Activated CD8-positive, alpha-beta T cell treated with anti-CD3 and anti-CD28 coated beads, Interleukin-2, amount 10 ng/mL, durations not matched to agents 7 days and 5 days (primary cell): ENCODE measurements around the gene BBIP1. TPM values are rescaled to one million over a fixed set of nuclear protein-coding genes. Genes with fewer than 3 reads are reported as not detected.
"Not testable (repeated sequence)": the region's sequence is repeated elsewhere in the genome, so short reads cannot be mapped to it uniquely, and the experiment has no call there.

Experiments used
- ATAC-seq: fragments of 150-1000 bp; cut with Tn5 transposase; one replicate; pipeline ENCODE4 v1.10.0; 2021; ENCODE audit warnings: moderate library complexity
- CTCF ChIA-PET: fragments of 350-600 bp; sonication (Branson Sonifier 250); formaldehyde crosslinking; loops from one replicate; lab custom pipeline; 2021; ENCODE audit warnings: antibody characterized with exemption; lab: Charles Lee
- POLR2A ChIA-PET: fragments of 350-600 bp; sonication (Branson Sonifier 250); formaldehyde crosslinking; loops from one replicate; lab custom pipeline; 2021; ENCODE audit warnings: antibody characterized with exemption; lab: Charles Lee
- DNase-seq: peaks from one replicate; pipeline ENCODE4 v3.0.0-alpha.2; 2020
- H3K27ac Mint-ChIP-seq: one replicate; pipeline ENCODE4 v1.8.0; 2021; ENCODE audit warnings: mild to moderate bottlenecking, mixed read lengths
- H3K27me3 Mint-ChIP-seq: one replicate; pipeline ENCODE4 v1.8.0; 2021; ENCODE audit warnings: low read depth, mixed read lengths
- H3K36me3 Mint-ChIP-seq: one replicate; pipeline ENCODE4 v1.8.0; 2021; ENCODE audit warnings: low read depth, mixed read lengths
- H3K4me1 Mint-ChIP-seq: one replicate; pipeline ENCODE4 v1.8.0; 2021; ENCODE audit warnings: low read depth, mixed read lengths
- H3K4me3 Mint-ChIP-seq: one replicate; pipeline ENCODE4 v1.8.0; 2021; ENCODE audit warnings: mild to moderate bottlenecking, mixed read lengths
- H3K9me3 Mint-ChIP-seq: one replicate; pipeline ENCODE4 v1.8.0; 2022; ENCODE audit warnings: mixed read lengths; ENCODE audit not compliant: insufficient read depth
- total RNA-seq, 2 experiments: library from RNA; stranded (reverse); gene quantifications; one replicate each; pipeline ENCODE4 v1.2.3, GENCODE V29; 2021

Gene BBIP1
- total RNA-seq, 2 experiments from 2014 or later = 20.7 to 21.1 TPM

DNA sequence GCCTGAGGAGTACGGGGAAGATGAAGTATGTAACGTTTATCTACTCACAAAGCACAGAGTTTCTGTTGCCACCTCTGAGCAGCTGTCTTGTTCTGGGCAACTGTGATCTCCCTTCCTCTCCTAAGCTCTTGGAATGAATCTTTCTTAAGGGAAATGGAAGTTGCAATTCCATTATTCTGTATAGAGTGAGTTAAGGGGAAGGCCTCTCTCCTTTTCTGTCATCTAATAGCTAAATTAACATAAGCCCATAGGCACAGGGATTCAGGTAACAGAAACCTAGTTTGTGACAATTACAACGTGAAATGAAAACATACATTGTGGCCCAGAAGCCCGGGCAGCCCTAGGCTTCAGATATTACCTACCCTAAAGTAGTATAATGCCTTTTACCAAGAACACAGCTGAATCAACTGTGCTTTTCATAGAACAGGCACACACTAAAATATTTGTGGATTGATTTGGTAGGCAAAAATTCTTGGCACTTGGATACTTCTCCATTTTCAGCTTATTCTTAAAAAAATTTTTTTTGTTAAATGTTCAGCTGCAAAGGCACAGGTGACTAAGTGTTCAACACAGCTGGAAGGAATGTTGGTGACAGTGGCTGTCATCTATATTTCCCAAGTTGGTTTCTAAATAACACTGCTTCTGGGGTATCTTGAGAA, 51.0 kb downstream of the BBIP1 start:
- H3K9me3 Mint-ChIP-seq = no peaks in the 10 kb centered on the region
- H3K27ac Mint-ChIP-seq = peak overlapping the region; percentile 96
- POLR2A ChIA-PET = interaction anchor here (1.1 to 3.9 kb wide), 4 partner anchors 16 to 94 kb away, joined by 3 to 13 read pairs (median 4); no protein-coding TSS in a partner anchor
- ATAC-seq = no peak
- no peaks in the 10 kb centered on the region for H3K27me3 Mint-ChIP-seq
- DNase-seq = peak; percentile 23
- CTCF ChIA-PET = interaction anchor here (0.8 to 2.9 kb wide), 14 partner anchors 9 to 122 kb away, joined by 3 to 16 read pairs (median 4); no protein-coding TSS in a partner anchor
- peaks cover 88% of the 10 kb centered on the region for H3K4me1 Mint-ChIP-seq
- peaks cover 8% of the 10 kb centered on the region for H3K36me3 Mint-ChIP-seq
- H3K4me3 Mint-ChIP-seq = peak overlapping the region; percentile 67

GRCh38 chr10:110867011-110867806, 51.8 kb downstream of the BBIP1 start:
- H3K9me3 Mint-ChIP-seq, H3K27me3 Mint-ChIP-seq, H3K36me3 Mint-ChIP-seq, H3K4me3 Mint-ChIP-seq, ATAC-seq: not testable (repeated sequence)
- Mint-ChIP-seq H3K27ac (peak overlapping the region; percentile 96), H3K4me1 (peaks cover 95% of the 10 kb centered on the region)
- POLR2A ChIA-PET = interaction anchor here (1.1 to 3.9 kb wide), 4 partner anchors 15 to 93 kb away, joined by 3 to 13 read pairs (median 4); no protein-coding TSS in a partner anchor
- CTCF ChIA-PET = interaction anchor here (0.6 to 2.9 kb wide), 14 partner anchors 8 to 121 kb away, joined by 3 to 16 read pairs (median 4); no protein-coding TSS in a partner anchor
- peak; percentile 21 for DNase-seq

DNA sequence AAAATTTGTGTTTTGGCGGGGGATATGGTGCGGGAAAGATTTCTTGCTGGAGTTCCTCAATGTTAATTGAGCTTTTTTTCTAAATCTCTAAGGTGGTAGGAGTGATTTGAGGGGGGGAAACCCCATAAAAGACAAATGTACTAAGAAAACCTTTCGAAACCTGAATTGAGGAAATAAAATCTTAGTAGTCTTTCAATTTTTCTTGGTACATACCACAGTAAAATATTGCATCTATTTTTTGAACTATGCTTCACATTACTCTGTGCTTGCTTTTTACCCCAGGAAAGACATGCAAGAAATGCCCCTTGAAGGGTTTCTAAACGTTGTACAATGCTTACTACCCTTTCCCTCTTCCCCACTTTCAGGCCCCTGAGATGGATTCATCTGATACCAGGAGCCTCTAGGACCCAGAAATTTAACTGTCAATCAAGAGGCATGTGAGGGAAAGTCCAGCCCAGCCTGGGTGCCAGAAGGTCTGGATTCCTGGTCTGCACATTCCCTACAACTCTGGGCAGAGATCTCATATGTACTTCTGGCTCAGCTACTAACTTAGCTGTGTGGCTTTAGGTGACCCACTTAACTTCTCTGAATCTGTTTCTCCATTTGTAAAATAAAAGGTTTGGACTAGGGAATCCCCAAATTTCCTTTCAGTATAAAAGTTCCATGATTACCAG, 53.0 kb downstream of the BBIP1 start:
- peaks cover 99% of the 10 kb centered on the region for H3K4me1 Mint-ChIP-seq
- peak overlapping the region; percentile 81 for H3K4me3 Mint-ChIP-seq
- H3K36me3 Mint-ChIP-seq = peaks cover 8% of the 10 kb centered on the region
- H3K9me3 Mint-ChIP-seq = no peaks in the 10 kb centered on the region
- no peaks in the 10 kb centered on the region for H3K27me3 Mint-ChIP-seq
- POLR2A ChIA-PET = interaction anchor here (0.6 to 3.9 kb wide), 7 partner anchors 11 to 117 kb away, joined by 3 to 13 read pairs (median 3); no protein-coding TSS in a partner anchor
- DNase-seq (peak; percentile 24), ATAC-seq (no peak)
- H3K27ac Mint-ChIP-seq = peak overlapping the region; percentile 96
- CTCF ChIA-PET = interaction anchor here (1.2 to 2.9 kb wide), 9 partner anchors 10 to 120 kb away, joined by 3 to 17 read pairs (median 5); no protein-coding TSS in a partner anchor

GRCh38 chr10:110865186-110865808, 53.7 kb downstream of the BBIP1 start:
- peaks cover 8% of the 10 kb centered on the region for H3K36me3 Mint-ChIP-seq
- ChIA-PET POLR2A (interaction anchor here (0.7 to 3.9 kb wide), 14 partner anchors 7 to 117 kb away, joined by 3 to 13 read pairs (median 5); no protein-coding TSS in a partner anchor), CTCF (interaction anchor here (1.1 to 2.3 kb wide), 9 partner anchors 10 to 255 kb away, joined by 3 to 17 read pairs (median 4); no protein-coding TSS in a partner anchor)
- peaks cover 99% of the 10 kb centered on the region for H3K4me1 Mint-ChIP-seq
- peak overlapping the region; percentile 96 for H3K27ac Mint-ChIP-seq
- H3K27me3 Mint-ChIP-seq = no peaks in the 10 kb centered on the region
- ATAC-seq (no peak), DNase-seq (peak; percentile 21)
- H3K4me3 Mint-ChIP-seq = peak overlapping the region; percentile 81
- no peaks in the 10 kb centered on the region for H3K9me3 Mint-ChIP-seq

DNA sequence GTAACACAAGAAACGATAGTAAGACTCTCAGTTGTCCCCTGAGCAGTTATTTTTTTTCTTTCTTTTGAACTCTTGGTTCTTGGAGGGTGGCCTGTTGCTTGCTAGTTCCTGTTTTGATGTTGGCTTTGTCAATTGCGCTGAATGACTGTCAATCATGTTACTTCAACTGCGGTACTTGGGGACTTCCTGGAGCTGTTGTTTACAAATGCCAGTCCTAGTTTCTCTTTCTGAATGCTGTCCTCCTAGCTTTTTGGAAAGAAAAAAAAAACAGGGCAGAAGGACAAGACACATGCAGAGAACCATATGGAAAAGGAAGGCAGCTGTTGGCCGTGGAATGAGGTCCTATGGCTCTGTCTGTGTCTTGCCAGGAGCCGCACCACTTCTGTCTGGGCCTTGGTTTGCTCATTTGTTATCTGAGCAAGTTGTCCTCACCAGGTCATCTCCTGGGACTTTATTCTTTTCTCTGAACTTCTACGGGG, 54.3 kb downstream of the BBIP1 start:
- DNase-seq = peak; percentile 81
- H3K27ac Mint-ChIP-seq = peak overlapping the region; percentile 96
- CTCF ChIA-PET = interaction anchor here (1.1 to 2.3 kb wide), 8 partner anchors 11 to 254 kb away, joined by 3 to 17 read pairs (median 4); no protein-coding TSS in a partner anchor

DNA sequence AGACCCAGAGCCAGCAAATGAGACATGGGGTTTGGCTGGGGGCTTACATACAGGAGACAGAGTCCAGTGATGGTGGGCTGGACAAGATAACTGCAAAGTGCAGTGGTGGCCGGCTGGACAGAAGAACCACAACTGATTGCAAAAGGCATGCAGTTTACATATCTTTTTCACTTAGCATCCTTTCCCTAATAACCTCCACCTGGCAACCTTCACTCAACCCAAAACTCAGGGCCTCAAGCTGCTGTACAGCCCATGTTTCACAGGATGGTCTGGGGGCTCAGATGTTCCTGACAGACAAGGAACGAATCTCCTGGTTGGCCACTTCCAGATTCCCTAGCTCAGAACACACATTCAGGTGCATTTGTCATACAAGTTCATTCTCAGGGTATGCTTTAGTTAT, 55.0 kb downstream of the BBIP1 start:
- Mint-ChIP-seq H3K9me3 (no peaks in the 10 kb centered on the region), H3K4me3 (peak overlapping the region; percentile 81), H3K4me1 (peaks cover 99% of the 10 kb centered on the region), H3K27ac (peak overlapping the region; percentile 96), H3K36me3 (no peaks in the 10 kb centered on the region), H3K27me3 (no peaks in the 10 kb centered on the region)
- no peak for ATAC-seq
- DNase-seq = peak; percentile 18
- CTCF ChIA-PET = interaction anchor here (1.1 to 2.3 kb wide), 7 partner anchors 12 to 253 kb away, joined by 3 to 17 read pairs (median 5); no protein-coding TSS in a partner anchor
- POLR2A ChIA-PET = interaction anchor here (1.0 to 1.6 kb wide), 5 partner anchors 9 to 90 kb away, joined by 3 to 8 read pairs (median 5); no protein-coding TSS in a partner anchor

More for the DNA sequence above, 54.3 kb downstream of the BBIP1 start:
- peak overlapping the region; percentile 81 for H3K4me3 Mint-ChIP-seq
- peaks cover 5% of the 10 kb centered on the region for H3K36me3 Mint-ChIP-seq
- H3K4me1 Mint-ChIP-seq = peaks cover 99% of the 10 kb centered on the region
- POLR2A ChIA-PET = interaction anchor here (0.7 to 3.9 kb wide), 11 partner anchors 8 to 91 kb away, joined by 3 to 13 read pairs (median 6); no protein-coding TSS in a partner anchor
- ATAC-seq = peak; percentile 69
- no peaks in the 10 kb centered on the region for H3K9me3 Mint-ChIP-seq
- H3K27me3 Mint-ChIP-seq = no peaks in the 10 kb centered on the region

GRCh38 chr10:110863361-110863760, 55.6 kb downstream of the BBIP1 start:
- H3K4me3 Mint-ChIP-seq = no peak overlapping the region
- H3K27ac Mint-ChIP-seq = peak overlapping the region; percentile 96
- H3K4me1 Mint-ChIP-seq = peaks cover 98% of the 10 kb centered on the region
- CTCF ChIA-PET = interaction anchor here (2.2 to 6.7 kb wide), 3 partner anchors 20 to 60 kb away, joined by 5 to 46 read pairs (median 17); no protein-coding TSS in a partner anchor
- ATAC-seq = no peak
- POLR2A ChIA-PET = interaction anchor here (1.2 kb wide), 1 partner anchor 20 kb away, joined by 4 read pairs; no protein-coding TSS in a partner anchor
- H3K9me3 Mint-ChIP-seq = no peaks in the 10 kb centered on the region
- DNase-seq = no peak
- no peaks in the 10 kb centered on the region for H3K27me3 Mint-ChIP-seq
- H3K36me3 Mint-ChIP-seq = peaks cover 3% of the 10 kb centered on the region

DNA sequence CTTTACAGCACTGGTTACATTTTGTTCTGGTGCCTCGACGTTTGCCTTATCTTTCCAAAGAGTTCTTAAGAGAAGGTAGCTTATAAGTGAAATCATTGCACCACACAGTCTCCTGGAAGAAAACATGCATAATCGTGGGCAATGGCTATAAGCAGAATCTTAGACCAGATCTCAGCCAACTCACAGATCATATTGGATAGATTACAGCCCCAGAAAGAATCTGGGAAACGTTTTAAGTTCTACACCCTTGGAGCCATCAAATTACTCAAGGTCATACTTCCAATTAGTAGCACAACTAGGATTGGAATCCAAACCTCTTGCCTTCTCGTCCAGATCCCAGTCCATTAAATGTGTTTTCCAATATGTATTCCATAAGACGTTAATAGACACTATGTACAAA, 56.0 kb downstream of the BBIP1 start:
- POLR2A ChIA-PET = interaction anchor here (0.9 to 1.2 kb wide), 2 partner anchors 8 to 19 kb away, joined by 3 to 4 read pairs; no protein-coding TSS in a partner anchor
- peaks cover 5% of the 10 kb centered on the region for H3K36me3 Mint-ChIP-seq
- no peaks in the 10 kb centered on the region for H3K27me3 Mint-ChIP-seq
- H3K4me3 Mint-ChIP-seq = no peak overlapping the region
- H3K4me1 Mint-ChIP-seq = peaks cover 98% of the 10 kb centered on the region
- no peak for ATAC-seq
- no peak for DNase-seq
- no peaks in the 10 kb centered on the region for H3K9me3 Mint-ChIP-seq
- H3K27ac Mint-ChIP-seq = peak overlapping the region; percentile 96
- CTCF ChIA-PET = interaction anchor here (1.4 to 6.7 kb wide), 2 partner anchors 10 to 59 kb away, joined by 3 to 46 read pairs; no protein-coding TSS in a partner anchor

GRCh38 chr10:110861930-110862649, 56.9 kb downstream of the BBIP1 start:
- DNase-seq = peak; percentile 20
- no peak for ATAC-seq
- Mint-ChIP-seq H3K4me1 (peaks cover 98% of the 10 kb centered on the region), H3K4me3 (no peak overlapping the region), H3K36me3 (peaks cover 5% of the 10 kb centered on the region), H3K27ac (peak overlapping the region; percentile 53), H3K9me3 (no peaks in the 10 kb centered on the region), H3K27me3 (no peaks in the 10 kb centered on the region)
- ChIA-PET POLR2A (interaction anchor here (0.9 to 1.7 kb wide), 4 partner anchors 9 to 18 kb away, joined by 3 to 9 read pairs (median 6); partner anchors contain the start of gene PDCD4), CTCF (interaction anchor here (1.0 to 6.7 kb wide), 7 partner anchors 9 to 58 kb away, joined by 3 to 46 read pairs (median 5); partner anchors contain the start of gene PDCD4)
